Astrocyte of the spinal cord (primary cell): Measurements from ENCODE around the gene DNAJB1.

Source experiments
- DNase-seq: peaks from one replicate; pipeline ENCODE4 v3.0.0; 2011; ENCODE audit warnings: low read depth, low spot score
- H3K4me3 ChIP-seq: 2 replicates; pipeline ENCODE4 v1.5.1; 2011; ENCODE audit warnings: low read depth, mild to moderate bottlenecking, low read length, moderate library complexity
- in situ Hi-C: cut with HindIII; loops from 2 replicates; pipeline ENCODE4 v1.10.0; 2017; ENCODE audit warnings: low sequenced_read_pairs
- TF ChIP-seq, protein P1 (sequence below): IDR thresholded peaks from 2 replicates; pipeline ENCODE4 v1.5.1; 2012; ENCODE audit warnings: low read depth, mild to moderate bottlenecking, low read length, inconsistent platforms

DNAJB1 gene

DNA sequence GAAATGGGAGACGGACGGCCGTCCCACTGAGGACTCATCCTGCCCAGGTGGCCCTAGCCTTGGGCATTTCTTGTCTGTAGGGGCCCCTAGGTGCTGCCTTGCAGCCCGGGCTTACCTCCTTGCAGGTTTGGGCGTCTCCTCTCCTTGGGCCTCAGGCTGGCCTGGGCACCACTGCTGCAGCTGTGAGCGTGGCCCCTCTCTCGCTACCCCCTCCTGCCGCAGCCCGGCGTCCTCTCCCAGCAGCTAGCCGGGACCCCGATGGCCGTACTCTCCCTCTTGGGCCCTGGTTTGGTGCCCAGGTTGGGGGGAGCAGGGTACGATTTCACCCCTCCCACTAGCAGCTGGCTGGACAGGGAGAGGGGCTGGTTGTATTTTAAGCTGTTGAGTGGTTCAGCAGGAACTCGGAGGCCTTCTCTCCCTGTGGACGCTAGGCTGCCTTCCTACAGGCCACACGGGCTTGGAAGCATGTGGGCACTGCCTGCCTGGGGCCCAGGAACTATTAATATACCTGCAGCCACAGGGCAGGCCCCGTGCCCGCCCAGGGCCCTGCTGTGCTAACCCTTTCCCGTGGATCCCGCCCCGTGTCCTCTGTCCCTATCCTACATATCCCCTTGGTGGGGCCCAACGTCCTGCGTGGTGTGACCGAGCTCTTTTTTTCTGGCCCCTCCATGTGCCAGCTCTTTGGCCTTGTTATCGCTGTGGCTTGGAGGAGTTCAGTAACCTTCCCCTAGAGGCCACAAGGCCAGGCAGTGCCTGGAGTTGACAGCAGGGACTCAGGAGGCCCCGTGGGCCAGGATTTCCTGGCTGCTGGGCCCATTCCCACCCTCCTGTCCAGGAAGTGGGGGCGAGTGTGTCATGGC lies 41.9 kb upstream of the DNAJB1 start:
- no peak for DNase-seq
- H3K4me3 ChIP-seq = no peak overlapping the region
- in situ Hi-C loops = no loop called here
- TF ChIP-seq, protein P1, sequence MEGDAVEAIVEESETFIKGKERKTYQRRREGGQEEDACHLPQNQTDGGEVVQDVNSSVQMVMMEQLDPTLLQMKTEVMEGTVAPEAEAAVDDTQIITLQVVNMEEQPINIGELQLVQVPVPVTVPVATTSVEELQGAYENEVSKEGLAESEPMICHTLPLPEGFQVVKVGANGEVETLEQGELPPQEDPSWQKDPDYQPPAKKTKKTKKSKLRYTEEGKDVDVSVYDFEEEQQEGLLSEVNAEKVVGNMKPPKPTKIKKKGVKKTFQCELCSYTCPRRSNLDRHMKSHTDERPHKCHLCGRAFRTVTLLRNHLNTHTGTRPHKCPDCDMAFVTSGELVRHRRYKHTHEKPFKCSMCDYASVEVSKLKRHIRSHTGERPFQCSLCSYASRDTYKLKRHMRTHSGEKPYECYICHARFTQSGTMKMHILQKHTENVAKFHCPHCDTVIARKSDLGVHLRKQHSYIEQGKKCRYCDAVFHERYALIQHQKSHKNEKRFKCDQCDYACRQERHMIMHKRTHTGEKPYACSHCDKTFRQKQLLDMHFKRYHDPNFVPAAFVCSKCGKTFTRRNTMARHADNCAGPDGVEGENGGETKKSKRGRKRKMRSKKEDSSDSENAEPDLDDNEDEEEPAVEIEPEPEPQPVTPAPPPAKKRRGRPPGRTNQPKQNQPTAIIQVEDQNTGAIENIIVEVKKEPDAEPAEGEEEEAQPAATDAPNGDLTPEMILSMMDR = no peak

DNA sequence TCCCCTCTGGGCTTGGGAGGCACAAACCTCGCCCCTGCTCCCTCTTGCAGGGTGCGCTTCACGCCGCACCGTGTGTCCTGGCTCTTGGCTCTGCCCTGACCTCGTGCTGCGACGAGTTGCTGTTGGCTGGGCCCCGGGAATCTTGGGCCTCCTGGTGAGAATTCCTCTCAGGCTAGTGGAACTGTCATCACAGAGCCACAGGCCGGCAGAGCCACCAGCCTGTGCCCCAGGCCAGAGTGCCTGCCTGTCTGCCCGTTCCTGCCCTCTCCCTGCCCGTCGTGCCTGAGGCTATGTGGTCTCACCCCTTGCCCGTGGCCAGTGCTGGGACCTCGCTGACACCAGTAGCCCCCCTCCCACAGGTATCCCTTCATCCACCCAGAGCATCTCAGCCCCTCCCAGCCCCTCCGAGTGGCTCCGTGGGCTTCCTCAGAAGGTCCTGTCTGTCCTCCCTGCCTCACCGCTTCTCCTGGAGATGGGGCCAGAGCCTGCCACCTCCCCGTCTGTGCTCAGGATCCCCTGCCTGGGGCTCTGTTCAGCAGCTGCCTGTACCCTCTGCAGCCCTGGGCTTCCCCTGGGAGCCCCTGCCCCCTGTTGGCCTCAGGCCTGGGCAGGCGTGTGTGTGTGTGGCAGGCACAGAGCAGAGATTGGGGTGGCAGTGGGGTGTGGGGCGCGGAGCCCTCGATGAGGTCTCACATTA lies 40.3 kb upstream of the DNAJB1 start:
- TF ChIP-seq, protein P1 = no peak
- in situ Hi-C loops = no loop called here
- H3K4me3 ChIP-seq = no peak overlapping the region
- DNase-seq = no peak

DNA sequence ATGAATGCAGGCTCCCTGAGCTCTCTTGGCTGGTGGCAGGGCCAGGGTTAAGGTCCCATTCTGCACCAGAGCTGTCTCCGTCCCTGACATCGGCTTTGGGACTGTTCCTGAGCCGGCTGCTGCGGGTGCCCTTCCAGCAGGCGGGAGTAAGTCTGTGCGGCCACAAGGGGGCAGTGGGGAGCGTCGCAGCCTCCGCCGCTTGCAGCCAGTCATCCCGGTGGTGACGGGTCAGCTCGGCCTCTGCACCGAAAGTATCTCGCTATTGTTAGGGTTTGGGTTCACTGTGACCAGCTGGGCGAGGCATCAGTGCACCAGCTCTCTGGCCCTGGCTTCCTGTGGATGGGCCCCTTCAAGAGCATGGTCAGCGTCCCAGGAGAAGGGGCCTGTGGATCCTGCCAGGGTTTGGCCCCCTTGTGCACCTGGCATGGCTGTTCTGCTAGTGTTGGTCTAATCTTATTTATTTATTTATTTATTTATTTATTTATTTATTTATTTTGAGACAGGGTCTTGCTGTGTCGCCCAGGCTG lies 38.5 kb upstream of the DNAJB1 start:
- DNase-seq = peak; percentile 79
- H3K4me3 ChIP-seq = peak overlapping the region; percentile 7
- in situ Hi-C loops = no loop called here
- TF ChIP-seq, protein P1 = peak; percentile 99

DNA sequence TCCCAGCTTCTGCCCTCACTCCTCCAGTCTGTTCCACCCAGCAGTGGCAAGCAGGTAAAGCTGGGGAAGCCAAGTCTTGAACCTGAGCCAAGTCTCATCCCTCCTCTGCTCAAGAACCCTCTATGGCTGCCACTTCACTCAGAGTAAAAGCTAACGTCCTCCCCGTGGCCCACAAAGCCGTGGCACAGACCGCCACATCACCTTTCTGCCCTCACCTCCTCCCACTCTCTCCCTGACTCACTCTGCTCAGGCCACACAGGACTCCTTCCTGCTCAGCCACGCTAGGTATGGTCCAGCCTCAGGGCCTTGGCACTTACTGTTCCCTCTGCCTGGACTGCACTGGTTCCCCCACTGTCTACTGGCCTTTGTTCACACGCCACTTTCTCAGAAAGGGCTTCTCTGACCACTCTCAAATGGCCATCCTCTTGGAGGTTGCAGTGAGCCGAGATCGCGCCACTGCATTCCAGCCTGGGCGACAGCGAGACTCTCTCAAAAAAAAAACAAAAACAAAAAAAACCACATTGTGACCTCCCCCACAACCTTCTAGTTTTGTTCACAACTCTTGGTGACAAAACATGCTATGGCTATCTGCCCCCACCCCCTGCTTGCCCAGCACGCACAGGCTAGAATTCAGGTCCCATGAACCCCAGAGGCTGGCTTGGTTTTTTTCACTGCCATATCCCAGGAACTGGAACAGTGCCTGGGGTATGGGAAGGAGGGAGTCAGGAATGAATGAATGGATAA lies 37.9 kb upstream of the DNAJB1 start:
- in situ Hi-C loops = no loop called here
- H3K4me3 ChIP-seq = no peak overlapping the region
- TF ChIP-seq, protein P1 = no peak
- peak; percentile 28 for DNase-seq

DNA sequence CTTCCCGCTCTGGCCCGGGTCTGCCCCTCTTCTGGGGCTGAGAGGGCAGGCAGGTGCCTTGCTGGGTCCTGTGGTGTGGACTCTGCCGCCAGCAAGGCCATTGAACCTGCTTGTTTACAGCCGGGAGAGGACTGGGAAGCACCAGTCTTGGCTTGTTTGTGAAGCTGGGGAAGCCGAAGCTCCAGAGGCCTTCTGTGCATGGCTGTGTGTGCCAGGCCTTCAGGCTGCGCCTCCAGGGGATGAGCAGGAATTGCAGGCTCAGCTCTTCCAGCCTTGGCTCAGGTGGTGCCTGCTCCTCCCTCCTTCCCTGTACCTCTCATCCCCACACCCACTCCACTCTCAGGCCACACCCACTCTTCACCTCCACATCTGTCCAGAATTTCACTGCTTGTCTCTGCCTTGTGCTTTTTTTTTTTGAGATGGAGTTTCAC lies 36.2 kb upstream of the DNAJB1 start:
- no peak for DNase-seq
- H3K4me3 ChIP-seq = no peak overlapping the region
- TF ChIP-seq, protein P1 = no peak
- in situ Hi-C loops = no loop called here

DNA sequence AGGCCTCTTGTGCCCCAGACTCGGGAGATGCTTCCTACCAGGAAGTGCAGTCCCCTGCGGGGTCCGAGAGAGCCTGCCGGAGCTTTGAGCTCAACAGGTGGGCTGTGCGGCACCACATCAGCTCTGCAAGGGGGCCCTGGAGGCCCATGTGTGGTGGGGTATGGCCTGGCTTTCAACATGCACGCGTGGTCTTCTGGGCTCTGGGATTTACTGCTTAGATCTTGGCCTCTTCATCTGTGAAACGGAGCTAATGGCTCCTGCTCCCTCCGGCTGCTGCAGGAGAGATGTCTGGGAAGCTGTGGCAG lies 35.7 kb upstream of the DNAJB1 start:
- no peak overlapping the region for H3K4me3 ChIP-seq
- TF ChIP-seq, protein P1 = no peak
- no peak for DNase-seq
- in situ Hi-C loops = no loop called here
